WTC11 (cell line): ENCODE measurements around the gene RBM28.

Experiments
- ESRRA ChIP-seq: sonication (generic); formaldehyde crosslinking; IDR thresholded peaks from 2 replicates; pipeline ENCODE4 v1.8.1; 2022; ENCODE audit warnings: mild to moderate bottlenecking, missing genetic modification reagents, borderline replicate concordance
- GTF2I ChIP-seq: fragments of 250-450 bp; sonication (Bioruptor Pico); conservative IDR thresholded peaks from 2 replicates; pipeline ENCODE4 v1.4.0; 2021; ENCODE audit warnings: mild to moderate bottlenecking
- JAZF1 ChIP-seq: fragments of 250-450 bp; sonication (Bioruptor Pico); IDR thresholded peaks from 2 replicates; pipeline ENCODE4 v1.9.0; 2021; ENCODE audit warnings: moderate library complexity, mild to moderate bottlenecking, inconsistent platforms
- JUN ChIP-seq: sonication (generic); formaldehyde crosslinking; IDR thresholded peaks from 2 replicates; pipeline ENCODE4 v1.8.0; 2023; ENCODE audit warnings: mild to moderate bottlenecking, missing genetic modification reagents
- KAT7 ChIP-seq: sonication (generic); formaldehyde crosslinking; IDR thresholded peaks from 2 replicates; pipeline ENCODE4 v1.8.1; 2023; ENCODE audit warnings: missing genetic modification reagents, mild to moderate bottlenecking, borderline replicate concordance
- NFE2L1 ChIP-seq: sonication (generic); formaldehyde crosslinking; IDR thresholded peaks from 2 replicates; pipeline ENCODE4 v1.8.1; 2023; ENCODE audit warnings: missing genetic modification reagents
- NFYB ChIP-seq: sonication (generic); formaldehyde crosslinking; conservative IDR thresholded peaks from 2 replicates; pipeline ENCODE4 v1.8.0; 2022; ENCODE audit warnings: low read depth, missing genetic modification reagents
- SP1 ChIP-seq: sonication (generic); formaldehyde crosslinking; conservative IDR thresholded peaks from 2 replicates; pipeline ENCODE4 v1.8.1; 2022; ENCODE audit warnings: missing genetic modification reagents
- ZNF423 ChIP-seq: fragments of 250-450 bp; sonication (Bioruptor Pico); IDR thresholded peaks from 2 replicates; pipeline ENCODE4 v2.1.2; 2022; ENCODE audit warnings: mild to moderate bottlenecking, moderate library complexity
- TF ChIP-seq, protein P1 (sequence below): sonication (generic); formaldehyde crosslinking; IDR thresholded peaks from 2 replicates; pipeline ENCODE4 v1.8.1; 2023; ENCODE audit warnings: mild to moderate bottlenecking, missing genetic modification reagents, moderate library complexity
- TF ChIP-seq, protein P2 (sequence below): fragments of 200-600 bp; IDR thresholded peaks from 2 replicates; pipeline ENCODE4 v1.8.0; 2022; ENCODE audit warnings: antibody characterized with exemption
- TF ChIP-seq, protein P3 (sequence below): sonication (generic); formaldehyde crosslinking; IDR thresholded peaks from 2 replicates; pipeline ENCODE4 v1.8.0; 2022; ENCODE audit warnings: mild to moderate bottlenecking, missing genetic modification reagents
- TF ChIP-seq, protein P4 (sequence below): sonication (generic); formaldehyde crosslinking; IDR thresholded peaks from 2 replicates; pipeline ENCODE4 v1.8.1; 2023; ENCODE audit warnings: mild to moderate bottlenecking, moderate library complexity, missing genetic modification reagents
- TF ChIP-seq, protein P5 (sequence below): sonication (generic); formaldehyde crosslinking; conservative IDR thresholded peaks from 2 replicates; pipeline ENCODE4 v1.8.1; 2022; ENCODE audit warnings: mild to moderate bottlenecking, missing genetic modification reagents

DNA sequence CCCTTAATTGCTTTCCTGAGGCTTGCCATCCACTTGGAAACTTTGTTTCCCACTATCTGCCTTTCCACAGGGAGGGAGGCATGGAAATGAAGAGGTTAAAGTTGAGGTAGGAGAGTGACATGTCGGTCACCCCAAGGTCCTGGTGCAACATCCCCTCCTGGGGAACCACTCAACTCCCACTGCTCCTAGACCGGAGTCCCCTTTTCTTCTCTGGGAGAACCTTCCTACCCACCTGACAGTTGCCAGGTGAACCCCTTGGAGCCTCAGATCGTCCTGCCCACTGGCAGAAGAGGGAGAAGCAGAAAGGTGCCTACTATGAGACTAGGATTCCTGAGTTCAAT, 44.4 kb upstream of the RBM28 start:
- TF ChIP-seq, protein P1, sequence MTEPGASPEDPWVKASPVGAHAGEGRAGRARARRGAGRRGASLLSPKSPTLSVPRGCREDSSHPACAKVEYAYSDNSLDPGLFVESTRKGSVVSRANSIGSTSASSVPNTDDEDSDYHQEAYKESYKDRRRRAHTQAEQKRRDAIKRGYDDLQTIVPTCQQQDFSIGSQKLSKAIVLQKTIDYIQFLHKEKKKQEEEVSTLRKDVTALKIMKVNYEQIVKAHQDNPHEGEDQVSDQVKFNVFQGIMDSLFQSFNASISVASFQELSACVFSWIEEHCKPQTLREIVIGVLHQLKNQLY = no peak
- TF ChIP-seq ESRRA = no peak
- TF ChIP-seq, protein P2, sequence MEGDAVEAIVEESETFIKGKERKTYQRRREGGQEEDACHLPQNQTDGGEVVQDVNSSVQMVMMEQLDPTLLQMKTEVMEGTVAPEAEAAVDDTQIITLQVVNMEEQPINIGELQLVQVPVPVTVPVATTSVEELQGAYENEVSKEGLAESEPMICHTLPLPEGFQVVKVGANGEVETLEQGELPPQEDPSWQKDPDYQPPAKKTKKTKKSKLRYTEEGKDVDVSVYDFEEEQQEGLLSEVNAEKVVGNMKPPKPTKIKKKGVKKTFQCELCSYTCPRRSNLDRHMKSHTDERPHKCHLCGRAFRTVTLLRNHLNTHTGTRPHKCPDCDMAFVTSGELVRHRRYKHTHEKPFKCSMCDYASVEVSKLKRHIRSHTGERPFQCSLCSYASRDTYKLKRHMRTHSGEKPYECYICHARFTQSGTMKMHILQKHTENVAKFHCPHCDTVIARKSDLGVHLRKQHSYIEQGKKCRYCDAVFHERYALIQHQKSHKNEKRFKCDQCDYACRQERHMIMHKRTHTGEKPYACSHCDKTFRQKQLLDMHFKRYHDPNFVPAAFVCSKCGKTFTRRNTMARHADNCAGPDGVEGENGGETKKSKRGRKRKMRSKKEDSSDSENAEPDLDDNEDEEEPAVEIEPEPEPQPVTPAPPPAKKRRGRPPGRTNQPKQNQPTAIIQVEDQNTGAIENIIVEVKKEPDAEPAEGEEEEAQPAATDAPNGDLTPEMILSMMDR = no peak
- no peak for TF ChIP-seq NFYB (CRISPR knock-in tag)
- TF ChIP-seq, protein P3, sequence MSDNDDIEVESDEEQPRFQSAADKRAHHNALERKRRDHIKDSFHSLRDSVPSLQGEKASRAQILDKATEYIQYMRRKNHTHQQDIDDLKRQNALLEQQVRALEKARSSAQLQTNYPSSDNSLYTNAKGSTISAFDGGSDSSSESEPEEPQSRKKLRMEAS (CRISPR knock-in tag) = no peak
- no peak for TF ChIP-seq SP1 (CRISPR knock-in tag)
- no peak for TF ChIP-seq NFE2L1 (CRISPR knock-in tag)
- TF ChIP-seq, protein P4, sequence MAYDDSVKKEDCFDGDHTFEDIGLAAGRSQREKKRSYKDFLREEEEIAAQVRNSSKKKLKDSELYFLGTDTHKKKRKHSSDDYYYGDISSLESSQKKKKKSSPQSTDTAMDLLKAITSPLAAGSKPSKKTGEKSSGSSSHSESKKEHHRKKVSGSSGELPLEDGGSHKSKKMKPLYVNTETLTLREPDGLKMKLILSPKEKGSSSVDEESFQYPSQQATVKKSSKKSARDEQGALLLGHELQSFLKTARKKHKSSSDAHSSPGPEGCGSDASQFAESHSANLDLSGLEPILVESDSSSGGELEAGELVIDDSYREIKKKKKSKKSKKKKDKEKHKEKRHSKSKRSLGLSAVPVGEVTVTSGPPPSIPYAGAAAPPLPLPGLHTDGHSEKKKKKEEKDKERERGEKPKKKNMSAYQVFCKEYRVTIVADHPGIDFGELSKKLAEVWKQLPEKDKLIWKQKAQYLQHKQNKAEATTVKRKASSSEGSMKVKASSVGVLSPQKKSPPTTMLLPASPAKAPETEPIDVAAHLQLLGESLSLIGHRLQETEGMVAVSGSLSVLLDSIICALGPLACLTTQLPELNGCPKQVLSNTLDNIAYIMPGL (CRISPR knock-in tag) = no peak
- TF ChIP-seq JAZF1 (CRISPR knock-in tag) = no peak
- no peak for TF ChIP-seq ZNF423
- no peak for TF ChIP-seq KAT7 (CRISPR knock-in tag)
- TF ChIP-seq JUN (CRISPR knock-in tag) = no peak
- TF ChIP-seq, protein P5, sequence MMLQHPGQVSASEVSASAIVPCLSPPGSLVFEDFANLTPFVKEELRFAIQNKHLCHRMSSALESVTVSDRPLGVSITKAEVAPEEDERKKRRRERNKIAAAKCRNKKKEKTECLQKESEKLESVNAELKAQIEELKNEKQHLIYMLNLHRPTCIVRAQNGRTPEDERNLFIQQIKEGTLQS = no peak
- no peak for TF ChIP-seq GTF2I (CRISPR knock-in tag)
